ENCODE results near the gene EIF2D. TPM values are rescaled to one million over a fixed set of nuclear protein-coding genes. Genes with fewer than 3 reads are reported as not detected.
"Not testable (repeated sequence)": the region's sequence is repeated elsewhere in the genome, so short reads cannot be mapped to it uniquely, and the experiment has no call there.

Gene EIF2D
- 43.3 and 45.4 TPM in 2 replicates for total RNA-seq (2014; rRNA removed; shearing (Covaris generic))

- DNase-seq (ENCODE audit: low spot score), result peak; percentile 82
Measured at GRCh38 chr1:206612129-206612876, at the start of gene EIF2D. Gene EIF2D, minus strand, starts transcription at chr1:206612465. Its CDS starts 123 bp downstream, at chr1:206612342.

DNA sequence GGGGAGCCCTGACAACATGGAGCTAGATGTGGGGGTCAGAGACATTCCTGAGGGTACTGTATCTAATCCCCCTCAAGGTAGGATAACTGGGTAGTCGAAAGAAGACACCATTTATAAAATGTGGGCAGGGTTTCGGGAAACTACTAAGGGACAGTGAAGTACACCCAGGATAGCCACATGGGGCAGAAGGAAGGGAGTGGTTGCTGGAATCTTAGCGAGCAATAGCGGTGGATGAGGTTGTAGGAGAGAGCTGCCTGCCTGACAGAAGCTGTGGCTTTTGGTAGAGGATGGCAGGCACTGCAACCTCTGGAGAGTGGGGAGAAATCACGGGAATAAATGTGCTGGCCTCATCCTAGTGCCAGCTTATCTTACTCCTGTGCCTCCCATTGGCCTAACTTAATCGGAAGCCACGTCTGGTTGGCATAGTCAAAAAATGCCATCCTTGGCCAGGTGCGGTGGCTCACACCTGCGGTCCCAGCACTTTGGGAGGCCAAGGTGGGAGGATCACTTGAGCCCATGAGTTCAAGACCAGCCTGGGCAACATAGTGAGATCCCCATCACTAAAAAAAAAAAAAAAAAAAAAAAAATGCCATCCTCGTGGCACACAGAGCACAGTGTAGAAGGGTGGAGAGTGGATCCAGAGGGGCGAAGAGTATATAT is 49.0 kb upstream of the EIF2D start:
- DNase-seq (ENCODE audit: low spot score), result no peak

DNA sequence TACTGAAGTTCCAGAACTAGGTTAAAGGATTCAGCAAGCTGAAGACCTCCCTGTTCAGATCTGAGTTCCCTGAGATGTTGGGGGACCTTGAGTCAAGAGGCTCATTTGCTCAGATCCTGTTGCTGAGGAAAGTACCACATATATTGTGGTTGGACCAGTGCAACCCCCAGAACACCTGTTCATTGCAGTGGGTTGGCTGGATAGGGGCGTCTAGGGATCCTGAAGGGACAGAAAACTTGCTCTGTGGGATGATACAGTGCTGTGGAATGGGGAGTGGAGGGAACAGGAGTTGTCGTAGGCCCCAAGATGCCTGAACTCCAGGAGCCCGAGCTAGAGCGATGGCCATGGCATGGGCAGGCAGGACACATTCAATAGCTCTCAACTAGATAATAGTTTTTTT is 47.9 kb upstream of the EIF2D start:
- no peak for DNase-seq (ENCODE audit: low spot score)

GRCh38 chr1:206658981-206659273 is 46.7 kb upstream of the EIF2D start:
- DNase-seq (ENCODE audit: low spot score), result no peak

DNA sequence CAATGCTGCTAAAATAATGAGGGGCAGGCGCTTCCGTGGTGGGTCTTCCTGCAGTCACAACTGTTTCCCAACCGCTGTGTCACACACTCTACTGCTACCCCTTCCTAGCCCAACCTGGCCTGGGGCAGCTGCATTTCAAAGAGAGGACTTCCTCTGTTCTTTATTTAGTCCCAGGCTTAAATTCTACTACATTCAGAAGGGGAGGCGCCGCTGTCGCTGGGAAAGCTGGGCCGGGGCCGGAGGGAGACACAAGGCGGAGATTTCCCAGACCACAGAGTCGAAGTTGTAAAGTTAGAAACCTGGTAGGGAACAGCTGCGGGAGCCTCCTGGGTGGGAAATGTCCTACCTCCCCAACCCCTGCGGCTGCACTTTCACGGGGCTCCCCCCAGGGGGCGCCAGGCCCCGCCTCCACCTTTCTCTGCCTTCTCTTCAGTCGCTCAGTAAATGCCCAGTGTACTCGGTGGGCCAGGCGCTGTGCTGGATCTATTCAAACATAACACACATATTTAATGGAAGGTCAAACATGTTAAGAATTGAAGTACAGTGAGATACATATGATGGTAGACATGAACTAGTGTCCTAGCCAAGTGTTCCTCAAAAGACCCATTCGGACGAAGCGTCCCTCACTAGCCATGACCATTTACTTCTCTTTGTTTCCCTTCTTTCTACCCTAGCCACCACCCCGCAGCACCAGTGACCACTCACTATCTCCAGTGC is 46.2 kb upstream of the EIF2D start:
- no peak for DNase-seq (ENCODE audit: low spot score)

DNA sequence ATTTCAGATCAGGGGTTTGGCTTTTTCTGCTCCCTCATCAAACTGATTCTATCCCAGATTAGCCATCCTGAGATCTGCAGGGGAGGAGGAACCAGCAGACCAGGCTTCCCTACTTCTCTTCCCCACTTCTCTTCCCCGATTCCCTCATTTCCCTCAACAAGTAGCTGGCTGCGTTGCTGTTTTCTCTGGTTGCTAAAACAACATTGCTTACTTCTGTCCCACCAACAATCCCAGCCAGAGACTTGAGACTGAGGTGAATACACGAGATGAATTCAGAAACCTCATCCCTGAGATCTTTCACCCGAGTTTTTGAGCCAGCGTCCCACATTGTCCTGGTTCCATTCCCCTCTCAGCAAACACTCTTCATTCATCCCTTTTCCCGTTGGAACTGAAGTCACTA is 45.5 kb upstream of the EIF2D start:
- no peak for DNase-seq (ENCODE audit: low spot score)

DNA sequence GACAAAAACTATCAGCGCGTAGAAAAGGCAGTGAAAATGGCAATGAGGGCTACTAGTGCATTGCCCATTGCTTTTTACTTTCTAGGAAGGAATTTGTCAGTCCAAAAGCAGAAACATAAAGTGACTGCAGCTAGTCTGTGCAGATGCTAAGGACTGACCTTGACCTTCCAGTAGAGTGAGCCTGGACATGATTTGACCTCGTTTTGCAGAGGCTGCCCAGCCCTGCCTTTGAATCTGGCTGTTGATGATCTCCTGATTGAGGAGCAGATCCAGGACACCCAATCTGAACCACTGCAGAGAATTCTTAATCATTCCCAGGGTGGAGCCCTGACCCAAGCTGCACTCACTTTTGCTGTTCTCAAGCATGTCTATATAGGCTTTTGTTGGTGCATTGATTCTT is 44.7 kb upstream of the EIF2D start:
- no peak for DNase-seq (ENCODE audit: low spot score)

DNA sequence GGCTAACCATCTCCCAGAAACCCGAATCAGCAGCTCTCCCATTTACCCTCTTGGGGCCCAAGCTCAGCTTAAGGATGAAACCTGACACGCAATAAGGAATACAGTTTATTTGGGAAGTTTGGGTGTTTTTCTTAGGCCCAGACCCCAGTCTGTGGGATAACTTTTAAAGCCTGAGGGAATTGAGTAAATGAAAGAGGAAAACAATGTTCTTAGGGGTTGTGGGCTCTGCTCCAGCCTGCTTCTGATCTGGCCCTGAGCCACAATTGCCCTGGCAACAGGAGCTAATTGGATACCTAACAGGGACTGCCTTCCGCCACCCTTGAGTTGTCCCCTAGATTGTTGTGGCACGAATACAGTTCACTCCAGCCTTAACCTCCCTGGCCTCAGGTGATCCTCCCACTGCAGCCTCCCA is 43.2 kb upstream of the EIF2D start:
- DNase-seq (ENCODE audit: low spot score), result no peak

- no peak for DNase-seq (ENCODE audit: low spot score)
Measured at GRCh38 chr1:206654828-206655227, 42.6 kb upstream of the EIF2D start.

DNA sequence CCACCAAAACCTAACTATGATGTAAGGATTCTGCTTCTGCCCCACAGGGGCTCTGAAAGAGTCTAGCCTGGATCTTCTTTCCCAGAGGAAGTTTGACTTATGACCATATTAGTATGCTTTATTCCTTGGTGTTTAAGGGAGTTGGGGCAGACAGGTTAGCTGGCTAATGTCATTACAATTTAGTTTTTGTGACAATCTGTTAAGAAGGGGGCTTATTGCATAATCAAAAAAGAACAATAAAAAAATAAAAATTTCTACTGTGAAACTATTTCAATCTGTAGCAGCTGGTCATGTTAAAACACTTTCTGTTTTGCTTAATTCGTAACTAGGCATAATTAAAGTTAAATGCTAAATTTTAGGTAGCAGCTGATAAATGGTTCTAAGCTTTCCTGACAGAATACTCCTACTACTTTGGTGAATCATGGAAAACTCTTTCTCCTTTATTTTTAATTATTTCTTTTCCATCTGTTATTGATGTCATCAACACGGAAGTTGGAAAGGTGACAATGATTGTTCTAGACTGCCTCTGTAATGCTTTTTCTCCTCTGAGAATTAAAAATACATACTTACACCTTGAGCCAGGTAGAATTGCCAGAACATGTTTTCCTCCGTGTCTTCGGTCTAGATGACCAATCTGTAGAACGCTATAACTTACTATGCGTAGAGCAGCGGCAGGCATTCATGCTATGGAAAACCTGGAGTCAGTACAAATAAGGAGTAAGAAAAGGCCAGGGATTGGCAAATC is 41.6 kb upstream of the EIF2D start:
- DNase-seq (ENCODE audit: low spot score), result no peak

DNA sequence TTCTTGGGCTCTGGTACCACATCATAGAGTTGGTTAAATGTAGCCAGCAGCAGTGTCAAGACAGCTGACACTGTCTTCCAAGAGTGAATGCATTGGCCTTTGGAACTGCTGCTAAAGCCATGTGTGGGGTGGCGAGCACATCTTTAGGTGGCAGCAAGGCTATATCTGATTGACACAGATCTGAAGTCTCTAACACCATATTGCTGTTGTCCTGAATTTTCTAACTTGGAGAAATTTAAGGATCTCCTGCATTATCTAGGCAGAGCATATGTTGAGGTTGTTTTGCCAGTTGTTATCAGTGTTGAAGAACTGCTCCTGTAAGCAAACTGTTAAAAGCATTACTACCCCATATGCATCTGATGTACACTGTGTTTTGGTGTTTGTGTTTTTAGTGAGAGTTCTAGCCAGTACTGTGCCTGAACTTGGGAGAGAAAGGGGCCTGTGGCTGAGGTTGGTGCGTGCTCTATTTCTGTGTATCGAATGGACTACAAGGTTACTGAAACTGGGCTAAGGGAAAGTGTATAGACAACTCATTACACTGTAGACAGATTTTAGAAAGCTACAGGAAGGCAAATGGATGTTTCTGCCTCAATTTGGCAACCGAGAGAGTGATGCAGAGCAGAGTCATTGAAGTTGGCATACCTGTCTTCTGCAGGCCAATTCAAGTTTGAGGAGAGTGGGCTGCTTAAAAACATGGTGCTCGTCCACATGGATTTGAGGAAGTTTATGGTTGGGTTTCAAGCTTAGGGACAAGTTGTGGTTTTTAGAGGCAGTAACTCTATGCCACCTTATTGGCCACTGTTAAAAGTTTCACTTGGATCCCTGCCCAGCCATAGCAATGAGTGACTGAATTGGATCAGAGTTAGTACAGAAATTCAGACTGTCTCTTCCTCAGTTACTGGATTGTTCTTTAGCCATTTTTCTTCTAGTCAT is 40.0 kb upstream of the EIF2D start:
- no peak for DNase-seq (ENCODE audit: low spot score)

DNA sequence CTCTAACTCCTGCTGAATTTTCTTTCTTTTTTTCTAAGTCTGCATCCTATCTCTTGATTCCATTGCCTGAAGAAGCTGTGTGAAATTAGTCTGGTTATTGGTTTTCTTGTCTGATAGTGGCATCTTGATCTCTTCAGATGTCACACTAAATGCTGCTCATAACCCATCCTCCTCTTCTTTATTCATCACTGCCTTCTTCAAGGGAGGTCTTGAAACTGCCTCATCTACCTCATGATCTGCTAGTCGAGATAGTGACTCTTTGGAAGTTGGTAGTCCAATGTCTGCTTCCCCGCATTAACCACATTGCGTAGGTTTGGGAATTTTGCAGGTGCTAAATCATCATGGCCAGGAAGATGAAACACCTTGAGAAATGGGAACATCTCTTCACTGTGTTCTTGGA is 38.7 kb upstream of the EIF2D start:
- DNase-seq (ENCODE audit: low spot score), result no peak

DNA sequence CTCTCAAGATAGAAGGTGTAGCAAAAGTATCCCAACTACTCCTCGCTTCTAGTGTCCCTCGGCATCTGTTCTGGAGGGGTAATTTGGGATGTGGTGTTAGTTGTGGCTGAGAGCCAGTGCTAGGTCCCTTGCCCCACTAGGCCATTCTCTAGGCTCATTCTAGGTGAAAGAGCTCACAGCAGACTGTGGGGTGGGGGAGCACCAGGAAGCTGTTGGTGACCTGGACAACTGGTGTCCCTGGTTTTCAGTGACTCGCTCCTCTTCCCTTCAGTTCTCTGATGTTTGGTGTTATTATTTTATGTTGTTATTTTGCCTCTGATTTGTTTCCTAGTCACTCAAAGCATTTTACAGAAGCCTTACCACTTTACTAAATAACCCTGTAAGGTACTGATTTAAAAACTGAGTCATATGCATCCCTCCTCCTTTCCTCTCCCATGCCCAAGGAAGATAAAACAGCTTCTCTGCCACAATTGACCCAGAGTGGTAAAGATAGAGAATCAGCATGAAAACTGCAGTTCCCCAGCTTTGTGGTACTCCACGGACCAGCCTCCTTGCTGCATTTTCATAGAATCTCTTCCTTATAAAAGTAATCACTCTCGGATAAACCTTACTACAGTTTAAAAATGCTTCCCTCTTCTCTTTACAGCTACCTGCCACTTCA is 37.1 kb upstream of the EIF2D start:
- no peak for DNase-seq (ENCODE audit: low spot score)

- no peak for DNase-seq (ENCODE audit: low spot score)
Measured at GRCh38 chr1:206647224-206647623, 35.0 kb upstream of the EIF2D start.

- no peak for DNase-seq (ENCODE audit: low spot score)
Measured at GRCh38 chr1:206646504-206646903, 34.2 kb upstream of the EIF2D start.

- DNase-seq (ENCODE audit: low spot score), result no peak
Measured at GRCh38 chr1:206643118-206643698, 30.9 kb upstream of the EIF2D start.

- DNase-seq (ENCODE audit: low spot score), result not testable (repeated sequence)
Measured at GRCh38 chr1:206642074-206642473, 29.8 kb upstream of the EIF2D start.

GRCh38 chr1:206637605-206638004 is 25.3 kb upstream of the EIF2D start:
- DNase-seq (ENCODE audit: low spot score), result no peak

DNA sequence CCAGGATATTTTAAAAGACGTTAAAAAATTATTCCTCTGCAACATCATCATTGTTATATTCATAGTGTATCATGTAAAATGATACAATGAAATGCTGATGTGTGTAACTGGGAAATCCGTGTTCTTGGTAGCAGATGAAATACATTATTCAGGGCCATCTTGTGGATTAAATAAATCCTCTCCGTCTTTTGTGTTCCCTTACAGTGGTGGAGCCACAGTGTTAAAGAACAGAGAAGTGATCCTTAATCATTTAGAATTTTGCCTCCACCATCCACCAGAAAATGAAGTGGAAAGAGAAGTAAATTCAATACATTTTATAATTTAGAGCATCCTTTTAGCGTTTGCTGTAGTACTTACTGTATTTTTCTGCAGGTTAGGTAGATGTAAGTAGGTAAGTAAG is 24.4 kb upstream of the EIF2D start:
- DNase-seq (ENCODE audit: low spot score), result no peak

DNA sequence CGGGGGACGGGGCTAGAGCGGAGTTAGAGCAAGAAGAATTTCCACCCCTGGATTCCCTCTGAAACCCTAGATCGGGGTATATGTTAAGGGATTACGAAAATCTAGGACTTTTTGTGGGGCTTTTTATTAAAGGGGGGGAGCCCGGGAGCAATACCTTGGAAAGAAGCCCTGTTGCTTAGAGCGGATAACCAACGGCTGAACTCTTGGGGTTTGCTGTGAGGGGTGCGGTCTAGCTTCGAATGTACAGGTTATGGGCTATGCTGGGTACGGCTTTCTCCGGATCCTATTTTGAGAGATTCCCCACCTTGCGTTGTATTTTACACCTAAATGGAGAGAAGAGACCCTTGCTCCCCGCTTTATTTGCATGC is 23.7 kb upstream of the EIF2D start:
- DNase-seq (ENCODE audit: low spot score), result no peak
